CD14-positive monocyte (primary cell): Measurements from ENCODE around the gene FOXP4. TPM values are rescaled to one million over a fixed set of nuclear protein-coding genes. Genes with fewer than 3 reads are reported as not detected.

Source experiments
- DNase-seq, 3 donors: peaks; one replicate each; pipeline ENCODE4 v3.0.0-alpha.2; 2011 to 2022
- H2AFZ ChIP-seq: 2 replicates; pipeline ENCODE4 v1.6.0; 2012; ENCODE audit warnings: mild to moderate bottlenecking, low read depth, low read length, inconsistent platforms; ENCODE audit not compliant: insufficient read depth, poor library complexity, severe bottlenecking
- H3K27ac ChIP-seq, 2 donors: 1 replicate in 1 of 2; 2 replicates in 1 of 2; pipeline ENCODE4 v1.5.1; 2012 to 2013; ENCODE audit warnings: low read length in 2 of 2, control low read depth in 1 of 2, inconsistent platforms in 1 of 2, low read depth in 1 of 2, mild to moderate bottlenecking in 1 of 2
- H3K27me3 ChIP-seq, 2 donors: one replicate each; pipeline versions ENCODE4 v1.6.0 to v1.6.1; 2011 to 2013; ENCODE audit warnings: low read length in 2 of 2; ENCODE audit not compliant: control insufficient read depth in 2 of 2, insufficient read depth in 2 of 2
- H3K36me3 ChIP-seq, 2 donors: replicated peaks in 1 of 2; 1 replicate in 1 of 2; 2 replicates in 1 of 2; pipeline versions ENCODE4 v1.5.1 to v1.6.1; 2012 to 2013; ENCODE audit warnings: low read length in 2 of 2, control low read depth in 1 of 2, inconsistent platforms in 1 of 2, mild to moderate bottlenecking in 1 of 2; ENCODE audit not compliant: insufficient read depth in 2 of 2, control insufficient read depth in 1 of 2
- H3K4me1 ChIP-seq, 2 donors: 1 replicate in 1 of 2; 2 replicates in 1 of 2; pipeline versions ENCODE4 v1.5.1 to v1.6.1; 2012 to 2013; ENCODE audit warnings: low read length in 2 of 2, control low read depth in 1 of 2, inconsistent platforms in 1 of 2, mild to moderate bottlenecking in 1 of 2, moderate library complexity in 1 of 2; ENCODE audit not compliant: insufficient read depth in 2 of 2, control insufficient read depth in 1 of 2
- H3K4me2 ChIP-seq: replicated peaks from 2 replicates; pipeline ENCODE3; 2012; ENCODE audit warnings: low read length, moderate library complexity, mild to moderate bottlenecking; ENCODE audit not compliant: poor library complexity, severe bottlenecking; ENCODE audit errors: extremely low read depth
- H3K4me3 ChIP-seq, 3 experiments: fragments of 200-600 bp in 1 of 3; sonication (generic) in 1 of 3; replicated peaks in 1 of 3; 1 replicate in 2 of 3; 2 replicates in 1 of 3; pipeline ENCODE4 v1.5.1; 2011 to 2013; ENCODE audit warnings: low read length in 3 of 3, mild to moderate bottlenecking in 3 of 3, control low read depth in 2 of 3, low read depth in 2 of 3, inconsistent platforms in 1 of 3, moderate library complexity in 1 of 3
- H3K79me2 ChIP-seq: 2 replicates; pipeline ENCODE4 v1.6.0; 2012; ENCODE audit warnings: mild to moderate bottlenecking, control low read depth, inconsistent platforms, low read length, moderate library complexity; ENCODE audit not compliant: insufficient read depth
- H3K9ac ChIP-seq: 2 replicates; pipeline ENCODE4 v1.6.0; 2017; ENCODE audit warnings: low read length, mild to moderate bottlenecking; ENCODE audit not compliant: insufficient read depth, poor library complexity, severe bottlenecking
- H3K9me3 ChIP-seq, 2 donors: replicated peaks in 1 of 2; 1 replicate in 1 of 2; 2 replicates in 1 of 2; pipeline versions ENCODE4 v1.5.1 to v1.6.1; 2012 to 2013; ENCODE audit warnings: low read length in 2 of 2, control low read depth in 1 of 2; ENCODE audit not compliant: control insufficient read depth in 1 of 2, insufficient read depth in 1 of 2
- H4K20me1 ChIP-seq: 2 replicates; pipeline ENCODE4 v1.6.0; 2012; ENCODE audit warnings: mild to moderate bottlenecking, low read length, control low read depth, moderate library complexity; ENCODE audit not compliant: insufficient read depth
- H3K27ac Mint-ChIP-seq, 7 donors: one replicate each; pipeline ENCODE4 v1.8.0; 2020; ENCODE audit warnings: mild to moderate bottlenecking in 7 of 7, mixed read lengths in 7 of 7, moderate library complexity in 6 of 7, inconsistent platforms in 2 of 7
- H3K27me3 Mint-ChIP-seq, 3 donors: one replicate each; pipeline ENCODE4 v1.8.0; 2021 to 2022; ENCODE audit warnings: low read depth in 3 of 3, mild to moderate bottlenecking in 3 of 3, mixed read lengths in 3 of 3, moderate library complexity in 3 of 3, inconsistent platforms in 1 of 3
- H3K36me3 Mint-ChIP-seq, 2 donors: one replicate each; pipeline ENCODE4 v1.8.0; 2020; ENCODE audit warnings: mixed read lengths in 2 of 2, inconsistent platforms in 1 of 2, mild to moderate bottlenecking in 1 of 2
- H3K4me1 Mint-ChIP-seq: one replicate; pipeline ENCODE4 v1.8.0; 2020; ENCODE audit warnings: mild to moderate bottlenecking, mixed read lengths
- H3K4me3 Mint-ChIP-seq, 2 donors: one replicate each; pipeline ENCODE4 v1.8.0; 2020; ENCODE audit warnings: mild to moderate bottlenecking in 2 of 2, mixed read lengths in 2 of 2, moderate library complexity in 1 of 2
- H3K9me3 Mint-ChIP-seq, 7 donors: one replicate each; pipeline ENCODE4 v1.8.0; 2020 to 2022; ENCODE audit warnings: mixed read lengths in 7 of 7, mild to moderate bottlenecking in 6 of 7, moderate library complexity in 6 of 7, inconsistent platforms in 2 of 7
- CTCF ChIP-seq: fragments of 200-600 bp; IDR thresholded peaks from one replicate; pipeline ENCODE4 v1.8.0; 2022; ENCODE audit warnings: antibody characterized with exemption, mild to moderate bottlenecking
- WGBS: methylation state at CpG from one replicate; pipeline ENCODE4 v1.1.5; 2013; ENCODE audit warnings: missing lambda C conversion rate; ENCODE audit not compliant: insufficient coverage; 5-methylcytosine and 5-hydroxymethylcytosine counted together
- intact Hi-C, 2 donors: fragments of 100-400 bp; cut with micrococcal nuclease; formaldehyde crosslinking; loops; one replicate each; pipeline versions ENCODE4 v1.15.0 to v1.15.1; 2023
- polyA plus RNA-seq, 3 donors: library from polyadenylated mRNA; depleted of rRNA in 1 of 3; unstranded in 2 of 3; stranded (reverse) in 1 of 3; fragments of 300-500 nt in 2 of 3; fragments of >200 nt in 1 of 3; fragmentation: Illumina TruSeq in 2 of 3; gene quantifications; 1 replicate in 2 of 3; 2 replicates in 1 of 3; pipeline ENCODE4 v1.2.3, GENCODE V29; 2012 to 2021

The FOXP4 gene
- polyA plus RNA-seq, 3 donors, result 0.62 to 7.6 (median 0.65) TPM

GRCh38 chr6:41644297-41644879 is 98.2 kb downstream of the FOXP4 start:
- Histone ChIP-seq H3K27me3 (peaks cover 0 to 13% of the 10 kb centered on the region in 2 donors), H3K79me2 (no peaks in the 10 kb centered on the region), H3K4me1 (no peaks in the 10 kb centered on the region), H3K9ac (no peak overlapping the region), H3K4me3 (no peak overlapping the region), H4K20me1 (no peaks in the 10 kb centered on the region), H3K27ac (no peak overlapping the region), H2AFZ (no peak overlapping the region), H3K9me3 (peaks cover 0 to 4% of the 10 kb centered on the region in 2 donors), H3K4me2 (no peak overlapping the region), H3K36me3 (no peaks in the 10 kb centered on the region)
- Mint-ChIP-seq H3K27me3 (peaks cover 19 to 34% (median 23%) of the 10 kb centered on the region in 3 donors), H3K4me1 (peaks cover under 1% of the 10 kb centered on the region), H3K36me3 (no peaks in the 10 kb centered on the region), H3K4me3 (no peak overlapping the region), H3K9me3 (peaks cover 0 to 3% (median 0%) of the 10 kb centered on the region in 7 donors), H3K27ac (no peak overlapping the region)
- intact Hi-C loops, result no loop called here
- TF ChIP-seq CTCF, result no peak
- 84% methylated on average over 3 of the region's 4 CpGs for WGBS
- no peak for DNase-seq

- no peaks in the 10 kb centered on the region for H3K4me1 Mint-ChIP-seq
- no peak overlapping the region for H3K4me3 Mint-ChIP-seq
- Histone ChIP-seq H4K20me1 (no peaks in the 10 kb centered on the region), H3K27me3 (peaks cover 0 to 6% of the 10 kb centered on the region in 2 donors), H3K79me2 (no peaks in the 10 kb centered on the region), H3K9me3 (no peaks in the 10 kb centered on the region), H3K4me2 (no peak overlapping the region), H3K9ac (no peak overlapping the region), H3K27ac (no peak overlapping the region), H3K4me1 (no peaks in the 10 kb centered on the region), H3K4me3 (no peak overlapping the region), H3K36me3 (no peaks in the 10 kb centered on the region), H2AFZ (no peak overlapping the region)
- intact Hi-C loops, result no loop called here
- H3K27me3 Mint-ChIP-seq, result peaks cover 14 to 26% (median 15%) of the 10 kb centered on the region in 3 donors
- H3K27ac Mint-ChIP-seq, result no peak overlapping the region
- peaks cover 0 to 1% (median 0%) of the 10 kb centered on the region in 7 donors for H3K9me3 Mint-ChIP-seq
- DNase-seq, result no peak
- TF ChIP-seq CTCF, result no peak
- WGBS, result 90% methylated on average over 7 of the region's 12 CpGs
- H3K36me3 Mint-ChIP-seq, result no peaks in the 10 kb centered on the region
Observed at GRCh38 chr6:41645007-41645618, 98.9 kb downstream of the FOXP4 start.
